Renal pelvis (tissue), 4 donors: ENCODE measurements around the gene VWDE. TPM values are rescaled to one million over a fixed set of nuclear protein-coding genes. Genes with fewer than 3 reads are reported as not detected.

Experiments
- DNase-seq: peaks from one replicate; pipeline ENCODE4 v3.0.0-alpha.2; 2013
- polyA plus RNA-seq, 3 donors: library from polyadenylated mRNA; unstranded; fragments of 120-200 nt; gene quantifications; one replicate each; pipeline ENCODE4 v1.2.1, GENCODE V29; 2013; ENCODE audit not compliant: insufficient read length in 3 of 3

VWDE gene
- polyA plus RNA-seq, 3 donors = 4.5 to 7.5 (median 5.1) TPM

DNA sequence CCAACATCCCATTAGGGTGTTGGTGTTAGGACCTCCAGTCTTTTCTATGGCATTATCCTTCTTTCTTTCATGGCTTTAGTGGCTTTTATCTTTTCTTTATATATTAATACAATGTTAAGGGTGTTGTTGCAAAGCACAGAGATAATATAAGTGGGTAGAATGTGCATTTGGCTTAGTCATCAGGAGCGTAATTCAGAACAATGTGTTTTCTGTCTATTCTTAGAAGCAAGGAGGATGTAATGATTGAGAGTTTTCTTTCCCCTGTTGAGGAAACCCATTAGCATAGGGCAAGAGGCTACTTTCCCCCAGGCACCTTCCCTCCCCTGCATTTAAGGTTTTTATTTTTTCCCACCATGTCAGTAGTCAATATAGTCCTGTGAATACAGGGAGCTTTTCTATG lies 112.9 kb downstream of the VWDE start:
- DNase-seq = no peak

- DNase-seq = no peak
Observed at GRCh38 chr7:12289996-12290395, 113.7 kb downstream of the VWDE start.

GRCh38 chr7:12287901-12288300 lies 115.8 kb downstream of the VWDE start:
- no peak for DNase-seq

DNA sequence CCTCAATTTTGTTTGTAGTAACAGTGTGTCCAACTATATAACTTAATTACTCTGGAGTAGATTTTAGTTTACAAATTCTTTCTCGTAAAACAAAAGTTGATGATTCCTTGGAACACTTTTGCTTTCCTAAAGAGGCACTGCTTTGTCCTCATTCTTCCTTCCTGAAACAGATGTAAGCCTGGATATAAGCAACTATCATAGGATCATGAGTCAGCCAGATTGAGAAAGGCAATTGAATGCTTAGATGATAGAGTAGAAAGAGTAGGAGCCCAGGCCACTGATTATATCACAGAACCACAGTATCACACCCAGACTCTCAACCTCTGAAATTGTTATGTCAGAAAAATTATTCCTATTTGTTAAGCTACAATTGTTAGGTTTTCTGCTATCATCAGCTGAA lies 122.6 kb downstream of the VWDE start:
- no peak for DNase-seq

Other genes with a start within 250 kb of the VWDE start
- 10 to 100 TPM; 76.5 to 96.5 (median 95.9) TPM for gene TMEM106B, start 192.6 kb downstream of the VWDE start, polyA plus RNA-seq
- gene SCIN, start 166.9 kb upstream of the VWDE start, polyA plus RNA-seq = 100 to 1,000 TPM in 2 of 3 donors, 10 to 100 TPM in 1; 79.1 to 144 (median 116) TPM